SH-SY5Y (cell line): ENCODE data around the gene DGKH.

Experiments used
- GATA2 ChIP-seq: IDR thresholded peaks from 2 replicates; pipeline ENCODE4 v1.6.1; 2011; ENCODE audit warnings: mild to moderate bottlenecking, low read depth, low read length
- GATA3 ChIP-seq: IDR thresholded peaks from 2 replicates; pipeline ENCODE4 v1.6.1; 2011; ENCODE audit warnings: low read depth, mild to moderate bottlenecking, low read length, moderate library complexity

GRCh38 chr13:42094516-42095040 is 46.1 kb downstream of the DGKH start:
- no peak for TF ChIP-seq GATA2
- TF ChIP-seq GATA3: no peak
